Astrocyte of the cerebellum (primary cell): ENCODE measurements around the gene TMEM108.
A peak's percentile ranks its signal among the peaks of the same experiment; 100 is the strongest.

Source experiments
- DNase-seq: peaks from one replicate; pipeline ENCODE4 v3.0.0-alpha.2; 2011; ENCODE audit warnings: low read depth
- H3K4me3 ChIP-seq: 2 replicates; pipeline ENCODE4 v1.5.1; 2011; ENCODE audit warnings: mild to moderate bottlenecking, low read depth, low read length, moderate library complexity
- CTCF ChIP-seq: IDR thresholded peaks from 2 replicates; pipeline ENCODE4 v1.5.1; 2012; ENCODE audit warnings: low read length, low read depth, moderate library complexity, mild to moderate bottlenecking; ENCODE audit errors: missing control alignments
- in situ Hi-C: cut with HindIII; loops from 2 replicates; pipeline ENCODE4 v1.10.0; 2017; ENCODE audit warnings: low sequenced_read_pairs

The TMEM108 gene

GRCh38 chr3:133237380-133237779, 199.2 kb downstream of the TMEM108 start:
- no peak for TF ChIP-seq CTCF
- in situ Hi-C loops = no loop called here
- H3K4me3 ChIP-seq = no peak overlapping the region
- DNase-seq = no peak

- in situ Hi-C loops = no loop called here
- peak; percentile 18 for DNase-seq
- no peak overlapping the region for H3K4me3 ChIP-seq
- no peak for TF ChIP-seq CTCF
Measured at GRCh38 chr3:133238015-133238414, 199.8 kb downstream of the TMEM108 start.

GRCh38 chr3:133246119-133246518, 207.9 kb downstream of the TMEM108 start:
- no peak for DNase-seq
- no peak overlapping the region for H3K4me3 ChIP-seq
- TF ChIP-seq CTCF = no peak
- in situ Hi-C loops = no loop called here

GRCh38 chr3:133246773-133247172, 208.6 kb downstream of the TMEM108 start:
- no peak for TF ChIP-seq CTCF
- in situ Hi-C loops = no loop called here
- H3K4me3 ChIP-seq = no peak overlapping the region
- DNase-seq = no peak

- H3K4me3 ChIP-seq = no peak overlapping the region
- no peak for TF ChIP-seq CTCF
- DNase-seq = no peak
- in situ Hi-C loops = no loop called here
Measured at GRCh38 chr3:133248389-133248788, 210.2 kb downstream of the TMEM108 start.

GRCh38 chr3:133249490-133249889, 211.3 kb downstream of the TMEM108 start:
- no peak for TF ChIP-seq CTCF
- in situ Hi-C loops = no loop called here
- DNase-seq = no peak
- no peak overlapping the region for H3K4me3 ChIP-seq

- DNase-seq = no peak
- no peak overlapping the region for H3K4me3 ChIP-seq
- no peak for TF ChIP-seq CTCF
- in situ Hi-C loops = no loop called here
Measured at GRCh38 chr3:133254151-133254550, 216.0 kb downstream of the TMEM108 start.
